Kidney (tissue), 14 donors: ENCODE measurements around the gene GNAT2. TPM values are rescaled to one million over a fixed set of nuclear protein-coding genes. Genes with fewer than 3 reads are reported as not detected.
A peak's percentile ranks its signal among the peaks of the same experiment; 100 is the strongest.

Source experiments
- DNase-seq, 5 donors: peaks; one replicate each; pipeline ENCODE4 v3.0.0-alpha.2; 2013 to 2020
- FAIRE-seq: peaks from 2 replicates; lab custom pipeline; 2012; peaks lifted over from hg19 to GRCh38; lab: Jason Lieb, UNC
- H3K27ac ChIP-seq, 2 donors: one replicate each; pipeline ENCODE4 v1.7.0; 2013; ENCODE audit warnings: low read depth in 2 of 2, low read length in 2 of 2, inconsistent platforms in 1 of 2
- H3K27me3 ChIP-seq: one replicate; pipeline ENCODE4 v1.7.1; 2013; ENCODE audit warnings: low read length, inconsistent platforms; ENCODE audit not compliant: control insufficient read depth, insufficient read depth
- H3K36me3 ChIP-seq, 3 donors: one replicate each; pipeline versions ENCODE4 v1.7.0 to v1.7.1; 2013; ENCODE audit warnings: low read length in 3 of 3, control low read depth in 1 of 3, inconsistent platforms in 1 of 3; ENCODE audit not compliant: insufficient read depth in 3 of 3, control insufficient read depth in 2 of 3
- H3K4me1 ChIP-seq, 3 donors: one replicate each; pipeline versions ENCODE4 v1.7.0 to v1.7.1; 2013; ENCODE audit warnings: low read length in 3 of 3, inconsistent platforms in 1 of 3, low read depth in 1 of 3; ENCODE audit not compliant: control insufficient read depth in 2 of 3, insufficient read depth in 2 of 3
- H3K4me3 ChIP-seq, 3 donors: one replicate each; pipeline versions ENCODE4 v1.7.0 to v1.8.1; 2013; ENCODE audit warnings: low read length in 3 of 3, control low read depth in 1 of 3, inconsistent platforms in 1 of 3
- H3K9ac ChIP-seq, 3 donors: one replicate each; pipeline versions ENCODE4 v1.7.0 to v1.7.1; 2013; ENCODE audit warnings: low read length in 3 of 3, control low read depth in 1 of 3, inconsistent platforms in 1 of 3
- H3K9me3 ChIP-seq, 3 donors: one replicate each; pipeline versions ENCODE4 v1.7.0 to v1.7.1; 2013; ENCODE audit warnings: low read length in 3 of 3, control low read depth in 1 of 3, inconsistent platforms in 1 of 3; ENCODE audit not compliant: control insufficient read depth in 2 of 3, insufficient read depth in 1 of 3
- CTCF ChIP-seq: IDR thresholded peaks from 3 replicates; pipeline ENCODE4 v1.5.1; 2012; ENCODE audit warnings: mild to moderate bottlenecking, moderate library complexity, borderline replicate concordance; ENCODE audit not compliant: insufficient read depth; ENCODE audit errors: extremely low read depth
- intact Hi-C: fragments of 100-400 bp; cut with DNase I; formaldehyde crosslinking; loops from one replicate; pipeline ENCODE4 v1.11.1; 2022
- polyA plus RNA-seq: library from polyadenylated mRNA; stranded (reverse); fragments of 350-450 nt; fragmentation: Illumina TruSeq; extraction: RNeasy Lipid Tissue Mini Kit (QIAGEN cat#74804); gene quantifications from one replicate; pipeline ENCODE4 v1.2.3, GENCODE V29; 2014; ENCODE audit warnings: low read depth, low replicate concordance; ENCODE audit not compliant: insufficient read depth
- total RNA-seq: library from RNA; stranded (reverse); fragmentation: NEBNext Ultra II Directional; extraction: Animal tissue kit (Norgen Biotek cat#: 25700); gene quantifications from one replicate; pipeline ENCODE4 v1.2.1, GENCODE V29; 2021
- donor health status: control.
- donor health status: control.
- donor health status: control.
- donor health status: control.
- donor health status: control.
- donor health status: DM: yes; HTN: yes; CAD: no.
- donor health status: Normal renal cell carcinoma (clear cell type).

The GNAT2 gene
- total and polyA plus RNA-seq, 2 donors from 2014 or later: not detected

DNA sequence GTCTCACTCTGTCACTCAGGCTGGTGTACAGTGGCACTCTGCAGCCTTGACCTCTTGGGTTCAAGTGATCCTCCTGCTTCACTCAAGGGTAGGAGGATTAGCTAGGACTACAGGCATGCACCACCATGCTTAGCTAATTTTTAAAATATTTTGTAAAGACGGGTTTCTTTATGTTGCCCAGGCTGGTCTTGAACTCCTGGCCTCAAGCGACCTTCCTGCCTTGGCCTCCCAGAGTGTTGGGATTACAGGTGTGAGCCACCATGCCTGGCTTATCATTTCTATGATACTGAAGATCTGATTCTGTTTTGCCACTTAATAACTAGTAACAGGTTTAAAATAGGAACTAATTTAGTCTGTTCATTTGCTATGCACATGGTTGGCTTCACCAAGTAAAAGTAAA lies 37.4 kb downstream of the GNAT2 start:
- peaks cover 0 to 9% (median 0%) of the 10 kb centered on the region in 3 donors for H3K4me1 ChIP-seq
- TF ChIP-seq CTCF: no peak
- intact Hi-C loops: no loop called here
- H3K4me3 ChIP-seq: no peak overlapping the region
- H3K36me3 ChIP-seq: peaks cover 16 to 43% (median 21%) of the 10 kb centered on the region in 3 donors
- H3K27ac ChIP-seq: no peak overlapping the region
- DNase-seq (no peak), FAIRE-seq (no peak)
- no peaks in the 10 kb centered on the region for H3K27me3 ChIP-seq
- H3K9ac ChIP-seq: no peak overlapping the region
- no peaks in the 10 kb centered on the region for H3K9me3 ChIP-seq

DNA sequence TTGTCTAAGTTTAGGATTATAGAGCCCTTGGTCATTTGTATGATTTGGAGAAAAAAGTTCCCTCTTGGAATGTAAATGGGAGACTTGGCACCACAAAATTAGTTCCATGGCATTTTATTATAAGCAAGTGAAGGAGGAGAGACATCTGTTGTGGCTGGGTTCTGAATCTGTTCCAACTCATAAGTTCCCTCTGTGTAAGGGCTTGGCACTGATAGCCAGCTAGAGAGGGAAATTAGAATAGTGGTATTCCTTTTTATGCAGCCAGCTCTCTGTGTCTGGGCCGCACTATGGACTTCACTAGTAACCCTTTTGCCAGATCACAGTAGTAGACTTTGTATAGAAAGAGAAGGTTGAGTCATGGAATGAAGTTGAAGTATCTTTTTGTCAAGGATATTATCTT lies 39.9 kb downstream of the GNAT2 start:
- Histone ChIP-seq H3K9me3 (no peaks in the 10 kb centered on the region), H3K27ac (no peak overlapping the region), H3K4me1 (peaks cover 0 to 9% (median 0%) of the 10 kb centered on the region in 3 donors), H3K27me3 (no peaks in the 10 kb centered on the region), H3K9ac (no peak overlapping the region), H3K4me3 (no peak overlapping the region), H3K36me3 (peaks cover 7 to 23% (median 8%) of the 10 kb centered on the region in 3 donors)
- FAIRE-seq (no peak), DNase-seq (no peak)
- intact Hi-C loops: no loop called here
- TF ChIP-seq CTCF: no peak

- Histone ChIP-seq H3K27me3 (no peaks in the 10 kb centered on the region), H3K9me3 (no peaks in the 10 kb centered on the region), H3K27ac (peak overlapping the region in 1 of 2 donors; percentile 9), H3K4me1 (peaks cover 0 to 9% (median 0%) of the 10 kb centered on the region in 3 donors), H3K4me3 (no peak overlapping the region), H3K9ac (no peak overlapping the region), H3K36me3 (peaks cover 5 to 18% (median 6%) of the 10 kb centered on the region in 3 donors)
- FAIRE-seq: no peak
- no peak for DNase-seq
- intact Hi-C loops: no loop called here
- TF ChIP-seq CTCF: no peak
Observed at GRCh38 chr1:109578947-109579443, 40.4 kb downstream of the GNAT2 start.

DNA sequence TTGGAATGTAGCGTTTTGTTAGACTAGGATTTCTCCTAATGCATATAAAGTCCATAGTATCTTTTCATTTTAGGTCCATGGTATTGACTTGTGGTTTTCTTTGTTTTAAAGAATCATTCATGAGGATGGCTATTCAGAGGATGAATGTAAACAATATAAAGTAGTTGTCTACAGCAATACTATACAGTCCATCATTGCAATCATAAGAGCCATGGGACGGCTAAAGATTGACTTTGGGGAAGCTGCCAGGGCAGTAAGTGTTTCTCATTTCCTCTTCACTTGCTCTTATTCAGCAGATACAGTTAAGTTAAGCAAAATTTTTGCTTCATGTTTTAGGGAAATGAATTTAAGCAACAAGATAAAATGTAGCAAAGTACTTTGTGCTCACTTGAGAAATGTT lies 45.6 kb downstream of the GNAT2 start:
- H3K9me3 ChIP-seq: no peaks in the 10 kb centered on the region
- FAIRE-seq: no peak

More for the DNA sequence above, 45.6 kb downstream of the GNAT2 start:
- no peak for DNase-seq
- no peaks in the 10 kb centered on the region for H3K27me3 ChIP-seq
- H3K27ac ChIP-seq: no peak overlapping the region
- no peaks in the 10 kb centered on the region for H3K36me3 ChIP-seq
- intact Hi-C loops: no loop called here
- H3K4me1 ChIP-seq: peaks cover 0 to 7% (median 1%) of the 10 kb centered on the region in 3 donors
- H3K9ac ChIP-seq: no peak overlapping the region
- TF ChIP-seq CTCF: no peak
- H3K4me3 ChIP-seq: no peak overlapping the region
